GM21529 (cell line): ENCODE results near the gene SH3BP2.

Experiments
- ATAC-seq: cut with Tn5 transposase; IDR thresholded peaks from one replicate; pipeline ENCODE4 v1.9.1; 2021; ENCODE audit not compliant: unreplicated experiment

The SH3BP2 gene

DNA sequence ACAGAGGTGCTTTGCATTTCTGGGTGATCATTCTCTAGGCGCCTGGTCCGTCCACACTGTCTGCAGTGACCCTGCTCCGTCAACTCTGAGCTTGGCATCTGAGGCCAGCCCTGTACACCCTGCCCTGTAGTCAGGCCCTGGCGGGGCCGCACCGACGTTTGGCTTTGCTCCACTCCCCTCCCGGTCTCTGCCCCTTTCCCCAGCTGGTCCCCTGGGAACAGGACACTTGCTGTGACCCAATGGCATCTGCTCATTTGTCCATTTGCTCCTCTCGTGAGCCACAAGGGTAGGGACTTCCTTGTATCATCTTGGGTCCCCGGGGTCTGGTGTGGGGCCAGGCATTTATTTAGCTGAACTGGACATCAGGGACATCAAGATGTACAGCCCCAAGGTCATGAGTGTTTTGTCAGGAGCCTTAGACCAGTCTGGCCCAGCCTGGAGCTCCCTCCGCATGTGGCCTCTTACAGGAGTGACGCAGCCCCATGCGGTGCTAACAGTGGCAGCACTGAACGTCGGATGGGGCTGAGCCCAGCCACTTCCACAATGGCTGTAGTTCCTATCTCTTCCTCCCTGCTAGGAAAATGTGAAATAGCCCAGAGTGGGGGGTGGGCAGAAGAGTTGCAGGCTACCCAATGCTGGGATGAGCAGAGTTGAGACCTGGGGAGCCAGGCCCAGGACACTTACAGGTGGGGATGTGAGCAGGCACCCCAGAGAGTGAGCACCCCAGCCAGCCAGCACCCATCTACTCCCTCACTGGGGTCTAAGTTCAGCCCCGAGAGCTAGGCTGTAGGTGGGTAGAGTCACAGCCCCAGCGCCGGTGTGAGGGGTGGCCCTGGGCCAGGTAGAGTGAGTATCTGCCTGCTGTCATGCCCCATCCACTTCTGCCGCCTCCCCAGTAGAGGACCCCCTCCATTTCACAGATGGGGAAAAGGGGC, 2.0 kb upstream of the SH3BP2 start:
- no peak for ATAC-seq

DNA sequence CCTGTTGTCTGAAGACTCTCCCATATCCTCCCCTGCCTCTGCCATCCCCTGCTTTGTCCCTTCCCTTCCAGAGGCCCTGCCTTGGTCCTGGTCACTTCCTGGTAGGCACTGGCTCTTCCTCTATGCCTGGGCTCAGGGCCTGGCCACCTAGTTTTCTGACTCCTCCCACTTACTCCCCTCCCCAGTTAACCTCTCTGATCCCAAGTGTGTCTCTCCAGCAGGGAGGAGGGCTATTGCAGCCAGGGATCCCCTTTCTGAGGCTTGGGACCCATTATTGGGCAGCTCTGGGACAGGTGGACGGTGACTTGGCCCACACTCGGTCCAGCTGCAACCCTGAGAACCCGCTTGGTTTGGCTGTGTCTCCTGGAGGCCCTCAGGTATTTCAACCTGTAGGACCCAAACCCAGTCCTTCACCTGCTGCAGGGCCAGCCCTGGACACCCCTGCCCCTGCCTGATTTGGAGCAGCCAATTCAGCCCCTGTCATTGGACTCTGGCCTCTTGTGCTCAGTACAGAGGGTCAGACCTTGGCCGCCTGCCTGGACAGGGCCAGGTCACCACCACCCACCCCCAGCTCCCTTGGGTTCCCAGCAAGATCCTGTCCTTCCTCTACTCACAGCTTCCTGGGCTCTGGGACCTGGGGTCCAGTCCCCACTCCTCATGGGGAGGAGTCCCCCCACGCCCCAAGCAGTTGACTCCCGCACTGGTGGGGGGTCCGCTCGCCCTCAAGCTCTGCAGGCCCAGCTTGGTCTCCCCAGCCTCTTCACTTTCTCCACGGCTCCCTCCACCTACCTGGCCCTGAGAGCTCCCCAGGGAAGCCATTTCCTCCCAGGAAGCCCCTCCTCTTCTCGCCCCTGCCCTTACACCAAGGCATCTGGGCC, 1.1 kb upstream of the SH3BP2 start:
- ATAC-seq, result no peak

DNA sequence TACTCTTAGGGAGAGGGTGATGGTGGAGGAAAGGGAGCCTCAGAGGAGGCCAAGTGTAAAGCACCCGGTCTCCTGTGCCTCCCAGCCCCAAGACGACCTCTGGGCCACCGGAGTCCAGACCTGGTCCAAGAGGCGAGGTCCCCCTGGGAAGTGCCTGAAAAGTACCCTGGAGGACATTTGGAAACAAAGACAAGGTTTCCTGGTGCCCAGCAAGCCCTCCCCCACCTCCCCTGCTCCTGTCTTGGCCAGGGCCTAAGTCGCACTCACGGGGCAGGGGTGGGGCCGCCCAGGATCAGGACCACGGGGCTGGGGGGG, 532 bp upstream of the SH3BP2 start:
- no peak for ATAC-seq

DNA sequence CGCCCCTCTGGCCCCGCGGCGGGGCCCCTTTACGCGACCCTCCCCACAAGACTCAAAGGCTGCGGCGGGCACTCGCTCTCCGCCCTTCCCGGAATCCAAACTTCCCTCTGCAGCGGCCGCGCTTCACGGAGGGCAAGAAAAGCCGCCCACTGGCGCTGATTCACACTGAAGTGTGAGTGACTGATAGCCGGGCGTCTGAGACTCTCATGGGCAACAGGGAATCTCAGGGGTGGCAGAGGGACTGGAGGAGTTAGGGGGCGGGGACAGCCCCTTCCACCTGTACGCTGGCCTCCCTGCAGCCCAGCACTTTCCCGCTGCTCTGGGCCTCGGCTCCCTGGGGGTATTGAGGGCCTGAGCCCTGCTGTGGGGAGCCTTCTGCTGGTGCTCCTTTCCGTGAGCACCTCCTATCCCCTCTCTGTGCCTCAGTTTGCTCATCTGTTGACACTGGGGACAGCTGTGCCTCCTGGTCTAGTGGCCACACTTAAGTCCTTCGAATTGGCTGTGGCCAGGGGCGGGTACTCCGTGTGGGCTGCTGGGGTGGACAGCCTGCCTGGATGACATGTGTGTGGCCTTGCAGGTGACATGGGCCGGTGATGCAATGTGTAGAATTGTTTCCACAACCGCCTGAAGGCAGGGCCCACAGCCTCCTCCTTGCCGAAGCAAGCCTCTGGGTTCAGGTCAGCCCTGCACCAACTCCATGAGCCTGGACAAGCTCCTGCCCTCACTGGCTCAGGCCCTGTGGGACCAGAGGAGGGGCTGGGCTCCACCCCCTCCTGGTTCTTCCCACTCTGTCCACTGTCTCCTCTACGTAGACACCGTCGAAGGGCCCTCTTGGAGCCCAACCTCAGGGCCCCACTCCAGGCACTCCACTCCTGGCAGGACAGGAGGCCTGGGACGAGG, 951 bp downstream of the SH3BP2 start:
- no peak for ATAC-seq

DNA sequence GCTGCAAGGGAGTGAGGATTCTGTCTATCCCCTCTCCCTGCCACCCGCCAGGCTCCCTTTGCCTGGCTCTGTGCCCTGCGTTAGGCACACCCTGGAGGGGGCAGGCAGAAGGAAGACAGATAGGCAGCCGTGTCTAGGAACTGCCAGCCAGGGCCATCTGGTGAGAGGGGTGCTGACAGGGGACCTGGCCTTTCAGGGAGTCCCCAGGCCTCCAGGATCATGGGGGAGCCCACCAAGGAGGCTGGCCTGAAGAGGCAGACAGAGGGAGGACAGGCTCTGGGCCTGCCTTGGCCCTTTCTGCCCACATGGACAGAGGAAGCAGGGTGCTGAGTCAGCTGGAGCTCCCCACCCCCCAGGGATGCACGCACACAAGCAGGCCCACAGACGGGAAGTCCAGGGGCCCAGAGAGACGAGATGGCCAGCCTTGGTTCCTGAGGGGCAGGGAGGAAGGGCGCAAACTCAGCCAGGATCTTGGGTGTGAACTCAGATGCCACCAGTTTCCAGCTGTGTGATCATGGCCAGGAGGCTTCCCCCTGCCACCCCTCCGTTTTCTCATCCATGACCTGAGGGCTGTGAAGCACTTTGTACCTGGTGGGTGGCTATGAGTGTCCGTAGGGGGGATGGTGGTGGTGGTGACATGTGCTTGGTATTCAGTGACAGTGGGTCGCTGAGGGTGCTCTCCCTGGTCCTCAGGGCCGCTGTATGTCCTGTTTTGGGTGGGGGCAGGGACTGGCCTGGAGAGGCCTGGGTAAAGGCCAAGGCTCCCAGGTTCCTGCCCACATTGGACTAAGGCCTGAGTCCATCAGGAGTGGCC, 1.8 kb downstream of the SH3BP2 start:
- ATAC-seq, result no peak

DNA sequence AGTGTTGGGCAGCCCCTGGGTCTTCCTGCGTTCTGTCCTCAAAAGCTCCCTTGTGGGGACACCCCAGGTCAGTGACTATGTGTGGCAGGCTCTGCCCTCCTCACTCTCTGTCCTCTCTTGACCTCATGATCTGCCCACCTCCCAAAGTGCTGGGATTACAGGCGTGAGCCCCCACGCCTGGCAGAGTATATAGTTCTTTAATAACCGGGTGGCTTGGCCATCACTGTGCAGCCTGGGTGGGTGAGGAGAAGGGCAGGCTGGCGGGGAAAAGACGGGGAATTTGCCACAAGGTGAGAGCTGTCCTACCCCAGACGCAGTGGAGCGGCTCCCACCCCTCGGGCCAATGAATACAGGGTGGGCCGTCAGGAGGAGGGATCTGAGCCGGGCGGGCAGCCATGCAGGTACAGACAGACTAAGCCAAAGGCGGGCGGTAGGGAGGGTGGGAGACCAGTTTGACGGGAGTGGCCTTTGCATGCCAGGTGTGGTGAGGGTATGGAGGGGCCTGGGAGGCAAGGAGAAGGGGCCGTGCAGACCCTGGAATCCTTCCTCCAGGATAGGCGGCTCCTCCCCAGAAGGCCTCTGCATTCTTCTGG, 2.5 kb downstream of the SH3BP2 start:
- no peak for ATAC-seq

DNA sequence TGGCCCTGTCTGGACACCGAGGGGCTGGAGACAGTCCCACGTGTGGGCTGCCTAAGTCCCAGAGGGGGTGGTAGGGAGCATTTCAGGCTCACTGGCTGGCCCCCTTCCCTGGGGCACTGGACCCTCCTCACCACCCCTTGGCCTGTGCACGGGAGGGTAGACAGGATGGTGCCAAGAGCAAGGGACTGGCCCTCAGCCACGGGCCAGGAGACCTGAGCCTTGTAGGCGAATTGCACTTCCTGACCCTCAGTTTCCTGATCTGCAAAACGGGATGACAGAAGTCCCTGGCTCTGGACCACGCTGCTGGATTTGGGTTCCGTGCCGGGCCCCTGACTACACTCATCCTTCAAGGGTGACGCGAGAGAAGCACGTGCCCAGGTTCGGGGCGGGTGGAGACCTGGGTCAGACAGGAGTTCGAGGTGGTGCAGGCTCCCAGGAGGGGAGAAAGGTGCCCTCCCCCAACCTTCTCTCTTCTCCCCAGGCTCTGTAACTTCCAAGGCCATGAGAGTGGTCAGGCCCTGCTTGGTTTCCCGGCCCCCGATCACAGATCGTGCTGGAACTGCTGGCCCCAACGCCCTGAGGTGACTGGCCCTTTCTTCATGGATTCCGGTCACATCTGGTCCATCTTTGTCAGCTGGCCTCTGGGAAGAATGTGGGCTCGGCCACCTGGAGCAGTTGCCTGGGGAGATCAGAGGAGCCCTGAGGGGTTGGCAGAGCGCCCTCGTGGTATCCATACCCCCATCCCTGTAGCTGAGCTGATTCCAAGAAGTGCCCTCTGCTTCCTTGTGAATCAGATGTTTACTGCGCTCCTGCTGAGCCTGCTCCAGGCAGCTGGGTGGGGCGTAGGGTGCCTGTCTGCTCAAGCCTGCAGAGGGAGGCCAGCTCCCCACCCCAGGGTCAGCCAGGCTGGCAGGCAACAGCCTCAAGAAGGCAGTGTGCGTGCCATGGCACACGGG, 3.3 kb downstream of the SH3BP2 start:
- ATAC-seq, result no peak

DNA sequence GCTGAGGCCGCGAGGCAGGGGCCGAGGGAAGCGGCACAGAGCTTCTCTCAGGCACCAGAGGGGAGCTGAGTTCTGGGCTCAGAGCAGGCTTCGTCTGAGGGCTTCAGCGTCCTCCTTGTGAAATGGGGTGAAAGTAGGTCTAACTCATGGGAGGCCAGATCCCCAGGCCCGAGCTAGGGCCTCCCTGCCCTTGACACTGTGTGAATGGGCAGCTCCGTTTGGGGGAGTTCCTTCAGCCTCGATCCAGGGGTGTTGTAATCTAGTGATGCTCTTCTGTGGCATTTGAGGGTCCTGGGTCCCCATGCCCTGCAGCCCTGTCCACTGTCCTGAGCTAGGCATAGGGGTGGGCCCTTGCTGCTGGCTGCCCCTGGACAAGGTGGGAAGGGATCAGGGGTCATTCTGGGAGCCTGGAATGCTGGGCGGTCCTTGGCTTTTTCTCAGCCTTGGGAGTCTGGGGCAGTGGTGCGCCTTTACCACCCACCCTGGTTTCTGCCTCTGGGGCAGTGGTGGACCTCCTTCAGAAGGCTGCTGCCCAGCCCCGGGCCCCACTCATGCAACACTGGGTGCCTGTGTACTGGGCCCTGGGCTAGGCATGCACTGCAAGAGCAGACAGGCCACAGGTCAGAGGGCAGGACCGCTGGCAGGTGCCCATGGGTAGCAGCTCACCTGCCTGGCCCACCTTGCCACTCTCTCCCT, 4.1 kb downstream of the SH3BP2 start:
- no peak for ATAC-seq

DNA sequence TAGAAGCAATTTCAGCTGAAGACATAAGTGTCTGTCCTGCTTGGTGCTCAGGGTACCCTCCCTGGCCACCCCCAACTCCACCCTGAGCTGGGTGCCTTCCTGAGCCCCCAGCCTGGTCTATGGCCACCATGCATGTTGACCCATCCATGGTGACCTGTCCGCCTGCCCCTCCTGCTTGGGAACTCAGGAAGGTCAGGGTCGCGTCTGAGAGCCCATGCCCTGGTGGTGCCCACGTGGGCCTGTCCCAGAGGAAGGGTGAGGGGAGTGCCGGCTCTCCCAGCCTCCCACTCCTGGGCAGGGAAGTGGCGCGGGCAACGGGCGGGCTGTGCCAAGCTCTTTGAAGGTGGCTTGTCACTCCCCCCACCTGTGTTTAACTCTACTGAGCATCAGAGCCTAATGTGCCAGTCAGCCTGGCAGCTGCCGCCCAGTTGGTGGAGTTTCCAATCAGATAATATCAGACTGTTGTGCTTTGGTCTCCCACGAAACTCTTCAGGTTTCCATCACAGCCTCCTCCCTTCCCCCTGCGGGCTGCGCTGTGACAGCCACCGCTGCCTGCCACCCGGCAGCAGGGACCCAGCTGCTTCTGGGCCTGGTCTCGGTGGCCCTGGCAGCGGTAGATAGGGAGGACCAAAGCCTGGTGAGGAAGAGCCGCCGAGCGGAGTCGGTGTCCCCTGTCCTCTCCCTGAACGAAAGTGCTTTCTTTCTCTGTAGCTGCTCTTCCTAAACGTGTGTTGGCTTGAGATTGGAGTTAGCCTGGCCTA, 4.8 kb downstream of the SH3BP2 start:
- ATAC-seq, result no peak

DNA sequence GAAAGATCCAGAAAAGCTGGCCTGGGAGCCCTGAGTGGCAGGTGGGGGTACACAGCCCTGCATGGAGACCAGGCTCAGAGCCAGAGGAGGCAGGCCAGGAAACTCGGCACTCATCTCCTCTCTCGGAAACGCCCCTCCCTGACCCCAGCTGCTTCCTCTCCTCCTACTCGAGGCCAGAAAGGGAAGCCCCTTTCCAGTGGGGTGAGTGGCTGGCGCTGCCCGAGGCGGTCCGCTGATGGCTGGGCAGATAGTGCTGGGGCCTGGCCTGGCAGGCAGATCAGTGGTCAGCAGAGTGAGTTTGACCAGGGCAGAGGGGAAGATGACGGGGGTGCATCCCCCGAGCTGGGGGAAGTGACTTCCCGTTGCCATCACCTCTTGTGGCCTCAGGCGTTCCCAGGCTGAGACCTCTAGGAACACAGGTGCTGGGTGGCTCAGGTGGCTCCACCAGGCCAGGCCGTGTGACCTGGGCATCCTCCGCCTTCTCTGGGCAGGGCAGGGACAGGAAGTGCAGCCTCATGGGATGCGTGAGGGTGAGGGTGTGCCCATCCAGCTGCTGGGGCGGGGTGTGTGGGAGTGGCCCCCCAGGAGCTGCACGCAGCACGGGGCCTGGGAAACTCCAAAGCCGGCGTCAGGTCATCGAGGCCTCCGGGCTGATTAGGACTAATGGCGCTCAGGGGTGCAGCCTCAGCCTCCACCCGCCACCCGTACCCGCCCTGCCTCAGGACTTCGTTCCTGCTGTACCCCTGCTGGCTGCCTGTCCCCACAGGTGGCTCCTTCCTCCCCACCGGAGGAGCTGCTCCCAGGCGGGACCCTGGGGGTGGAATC, 5.7 kb downstream of the SH3BP2 start:
- ATAC-seq, result peak; percentile 54

DNA sequence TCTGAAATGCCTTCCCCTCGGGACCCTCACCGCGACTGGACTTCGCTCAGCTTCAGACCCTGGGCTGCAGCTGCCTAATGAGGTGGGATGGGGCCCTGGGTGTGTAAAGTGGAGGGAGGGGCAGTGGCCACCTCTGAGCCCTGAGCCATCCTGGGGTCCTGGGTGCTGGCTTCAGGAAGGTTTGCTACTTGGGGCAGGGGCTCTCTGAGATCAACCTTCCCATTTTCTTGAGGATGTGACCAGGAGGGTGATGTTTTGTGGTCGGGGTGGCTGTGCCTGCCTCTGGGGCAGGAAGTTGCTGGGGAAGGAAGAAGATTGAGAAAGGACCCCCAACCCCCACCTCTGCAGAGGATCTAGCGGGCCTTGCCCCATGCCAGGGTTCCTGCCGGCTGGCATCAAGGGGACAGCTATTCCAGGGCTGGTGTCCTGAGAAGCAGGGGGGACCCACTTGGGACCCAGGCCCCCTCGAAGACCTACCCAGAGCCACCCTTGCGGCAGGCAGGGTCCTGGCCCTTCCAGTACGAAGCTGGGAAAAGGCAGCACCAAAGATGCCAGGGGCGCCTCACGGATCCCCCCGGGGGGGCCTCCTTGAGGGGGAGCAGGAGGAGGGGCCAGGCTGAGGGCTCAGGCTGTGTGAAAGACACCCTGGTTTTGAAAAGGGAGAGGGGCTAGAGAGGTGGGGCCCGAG, 6.5 kb downstream of the SH3BP2 start:
- no peak for ATAC-seq

DNA sequence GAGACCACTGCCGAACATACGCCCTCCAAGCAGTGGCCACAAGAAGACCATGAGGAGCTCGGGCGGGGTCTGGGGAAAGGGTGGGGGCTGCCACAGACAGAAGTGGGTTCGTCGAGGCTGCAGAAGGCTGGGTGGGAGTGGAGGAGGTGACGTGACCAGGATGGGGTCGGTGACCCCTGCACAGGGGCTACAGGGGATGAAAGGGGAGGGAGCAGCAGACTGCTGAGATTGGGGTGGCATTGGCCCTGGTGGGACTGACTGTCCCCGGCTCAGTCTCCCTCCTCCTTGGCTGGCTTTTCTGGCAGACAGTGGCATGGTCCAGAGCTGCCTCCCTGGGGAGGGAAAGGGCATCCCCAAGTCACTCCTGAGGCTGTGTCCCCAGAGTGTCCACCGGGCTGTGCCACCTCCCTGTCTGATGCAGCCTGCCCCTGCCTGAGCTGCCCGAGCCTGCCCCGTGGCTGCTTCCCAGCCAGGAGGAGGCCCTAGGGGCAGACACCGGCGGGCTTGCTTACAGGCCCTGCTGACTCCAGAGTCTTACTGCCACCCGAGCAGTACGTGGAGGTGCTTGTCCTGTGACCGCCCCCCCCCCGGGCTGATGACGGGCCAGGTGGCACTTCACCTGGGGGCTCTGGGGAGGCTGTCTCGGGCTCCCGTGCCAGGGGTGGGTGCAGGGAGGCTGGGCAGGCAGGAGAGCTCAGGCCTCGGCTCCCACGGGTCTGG, 7.2 kb downstream of the SH3BP2 start:
- no peak for ATAC-seq

DNA sequence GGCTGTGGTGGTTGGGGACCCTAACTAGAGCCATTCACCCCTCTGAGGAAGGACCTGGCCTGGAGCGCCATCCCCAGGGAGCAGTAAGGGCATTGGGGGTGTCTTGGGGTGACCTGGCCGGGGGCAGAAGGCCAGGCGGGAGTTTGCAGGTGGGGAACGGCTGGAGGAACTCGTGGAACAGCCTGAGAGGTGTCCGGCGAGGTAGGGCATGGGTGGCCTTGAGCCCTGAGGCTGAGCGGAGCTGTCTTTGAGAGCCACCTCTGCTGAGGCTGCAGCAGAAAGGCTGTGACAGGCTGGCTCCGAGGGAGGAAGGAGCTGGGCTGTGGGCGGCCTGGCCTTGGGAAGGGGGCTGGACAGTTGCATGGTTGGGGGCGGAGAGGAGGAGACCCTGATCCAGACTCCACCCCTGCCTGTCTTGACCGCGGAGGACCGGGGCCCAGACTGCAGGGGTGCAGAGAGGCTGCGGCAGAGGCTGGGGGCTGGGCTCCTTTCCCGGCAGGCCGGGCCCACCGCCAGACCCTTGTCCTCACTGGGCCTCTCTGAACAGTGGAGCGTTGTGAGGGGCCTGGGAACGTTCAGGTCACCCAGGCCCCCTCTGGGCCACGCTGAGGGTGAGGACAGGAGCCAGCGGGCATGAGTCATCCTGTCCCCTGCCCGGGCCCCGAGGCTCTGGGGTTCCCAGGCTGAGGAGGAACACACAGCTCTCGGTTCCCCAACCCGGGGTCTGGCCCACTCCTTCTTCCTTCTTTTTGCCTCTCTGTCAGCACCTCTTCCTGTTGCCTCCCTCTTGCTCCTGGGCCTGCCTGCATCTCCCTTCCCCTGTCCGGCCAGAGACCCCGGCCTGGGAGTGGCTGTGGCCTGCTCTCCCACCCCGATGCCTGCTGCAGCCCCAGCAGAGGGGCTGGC, 8.1 kb downstream of the SH3BP2 start:
- peak; percentile 48 for ATAC-seq
